ENCODE data around the gene PRPF6. TPM values are rescaled to one million over a fixed set of nuclear protein-coding genes. Genes with fewer than 3 reads are reported as not detected.

PRPF6 gene
- 42.4 and 49.4 TPM in 2 replicates for total RNA-seq
- 64.3 TPM for polyA plus RNA-seq (2012)

- peak; percentile 97 for DNase-seq (ENCODE audit: low read depth)
Observed at GRCh38 chr20:63980806-63981728, at the start of gene PRPF6. TSS of gene PRPF6 (plus strand) at chr20:63981132. CDS start at chr20:63981246, 114 bp downstream.

- DNase-seq (ENCODE audit: low read depth): no peak
Observed at GRCh38 chr20:63931735-63932134, 49.2 kb upstream of the PRPF6 start.

- DNase-seq (ENCODE audit: low read depth): peak; percentile 25
Observed at GRCh38 chr20:63932606-63933160, 48.2 kb upstream of the PRPF6 start.

- DNase-seq (ENCODE audit: low read depth): no peak
Observed at GRCh38 chr20:63933646-63934045, 47.3 kb upstream of the PRPF6 start.

- DNase-seq (ENCODE audit: low read depth): no peak
Observed at GRCh38 chr20:63934271-63935068, 46.5 kb upstream of the PRPF6 start.

GRCh38 chr20:63935447-63935846, 45.5 kb upstream of the PRPF6 start:
- DNase-seq (ENCODE audit: low read depth): no peak

- no peak for DNase-seq (ENCODE audit: low read depth)
Observed at GRCh38 chr20:63937596-63937995, 43.3 kb upstream of the PRPF6 start.

- DNase-seq (ENCODE audit: low read depth): no peak
Observed at GRCh38 chr20:63939061-63939935, 41.6 kb upstream of the PRPF6 start.

- DNase-seq (ENCODE audit: low read depth): no peak
Observed at GRCh38 chr20:63940071-63940471, 40.9 kb upstream of the PRPF6 start.

- DNase-seq (ENCODE audit: low read depth): no peak
Observed at GRCh38 chr20:63940472-63941266, 40.3 kb upstream of the PRPF6 start.

GRCh38 chr20:63941282-63942081, 39.5 kb upstream of the PRPF6 start:
- DNase-seq (ENCODE audit: low read depth): no peak

- DNase-seq (ENCODE audit: low read depth): no peak
Observed at GRCh38 chr20:63942250-63942951, 38.5 kb upstream of the PRPF6 start.

GRCh38 chr20:63942969-63943807, 37.7 kb upstream of the PRPF6 start:
- no peak for DNase-seq (ENCODE audit: low read depth)

- no peak for DNase-seq (ENCODE audit: low read depth)
Observed at GRCh38 chr20:63943808-63944077, 37.2 kb upstream of the PRPF6 start.

- DNase-seq (ENCODE audit: low read depth): no peak
Observed at GRCh38 chr20:63944078-63944941, 36.6 kb upstream of the PRPF6 start.

GRCh38 chr20:63945031-63945658, 35.8 kb upstream of the PRPF6 start:
- no peak for DNase-seq (ENCODE audit: low read depth)
